Embryonic facial prominence (tissue), 1 donor: ENCODE results near the gene MYH7B.

Experiments used
- DNase-seq: peaks from one replicate; pipeline ENCODE4 v3.0.0-alpha.2; 2016; ENCODE audit errors: extremely low spot score

MYH7B gene

GRCh38 chr20:34955231-34956040 lies at the start of gene MYH7B, which contains the start of gene GSS:
TSS of gene MYH7B (plus strand) at chr20:34955868. CDS start at chr20:34978006, 22,138 bp downstream.
TSS of gene GSS (minus strand) at chr20:34955806. CDS start at chr20:34951852, 3,954 bp downstream.
- peak; percentile 90 for DNase-seq

GRCh38 chr20:34907616-34908469 lies 47.8 kb upstream of the MYH7B start:
- DNase-seq = no peak

DNA sequence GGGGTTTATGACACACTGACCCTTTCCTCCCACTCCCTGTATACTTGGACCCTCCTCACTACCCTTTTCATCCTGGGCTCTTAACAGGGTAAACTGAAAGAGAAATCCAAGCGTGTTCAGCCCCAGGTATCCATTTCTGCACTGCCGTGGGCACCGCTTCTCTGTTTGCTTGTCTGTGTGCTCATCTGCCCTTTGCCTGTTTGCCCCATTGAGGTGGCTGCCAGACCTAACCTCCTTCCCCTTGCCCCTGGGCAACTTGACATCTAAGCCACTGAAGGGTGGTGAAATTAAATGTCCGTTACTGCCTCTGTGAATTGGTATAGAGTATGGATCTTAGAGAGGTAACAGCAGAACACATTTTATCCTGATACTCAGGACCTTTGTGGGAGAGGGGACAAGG lies 40.5 kb upstream of the MYH7B start:
- DNase-seq = no peak

GRCh38 chr20:34915749-34916455 lies 39.8 kb upstream of the MYH7B start:
- DNase-seq = no peak

DNA sequence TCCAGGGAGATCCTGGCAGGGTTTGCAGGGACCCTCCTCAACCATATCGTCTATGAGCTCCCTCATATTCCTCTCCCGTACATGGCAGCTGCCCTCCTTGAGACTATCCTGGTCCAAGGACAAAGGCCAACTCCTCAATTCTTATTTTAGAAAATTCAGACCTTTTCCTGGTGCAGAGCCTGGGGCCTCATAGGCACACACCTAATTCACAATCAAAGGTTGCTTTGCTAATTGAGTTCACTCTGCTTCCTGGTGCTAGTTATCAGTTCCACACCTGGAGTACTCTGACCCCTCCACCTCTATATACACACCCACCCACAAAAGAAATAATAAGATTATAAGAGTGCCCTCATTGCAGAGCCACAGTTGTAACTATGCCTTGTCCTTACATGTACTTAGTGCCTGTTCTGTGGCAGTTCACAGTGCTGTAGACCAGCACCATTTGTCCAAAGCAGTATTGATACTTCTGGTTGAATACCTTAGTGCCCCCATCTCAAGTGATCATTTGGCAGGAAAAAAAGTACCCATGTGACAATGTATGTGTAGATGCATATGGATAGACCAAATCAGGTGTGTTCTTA lies 38.8 kb upstream of the MYH7B start:
- DNase-seq = no peak

GRCh38 chr20:34920055-34920454 lies 35.6 kb upstream of the MYH7B start:
- DNase-seq = no peak

DNA sequence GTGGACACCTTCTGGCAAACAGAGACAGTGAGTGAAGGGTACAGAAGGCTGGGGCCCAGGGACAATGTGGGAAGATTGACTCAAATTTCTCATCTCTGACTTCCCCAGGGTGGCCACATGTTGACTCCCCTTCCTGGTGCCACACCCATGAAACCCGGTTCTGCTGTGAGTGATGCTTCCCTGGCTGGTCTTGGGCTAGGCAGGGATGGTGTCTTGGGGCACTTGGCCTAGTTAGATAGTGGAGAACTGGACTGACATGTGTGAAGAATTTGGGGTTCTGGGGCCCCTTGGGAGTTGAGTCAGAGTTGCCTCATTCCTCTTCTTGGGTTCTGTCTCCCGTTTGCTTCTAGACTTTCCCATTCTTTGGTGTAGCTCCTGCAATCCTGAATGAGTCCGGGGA lies 34.2 kb upstream of the MYH7B start:
- no peak for DNase-seq

DNA sequence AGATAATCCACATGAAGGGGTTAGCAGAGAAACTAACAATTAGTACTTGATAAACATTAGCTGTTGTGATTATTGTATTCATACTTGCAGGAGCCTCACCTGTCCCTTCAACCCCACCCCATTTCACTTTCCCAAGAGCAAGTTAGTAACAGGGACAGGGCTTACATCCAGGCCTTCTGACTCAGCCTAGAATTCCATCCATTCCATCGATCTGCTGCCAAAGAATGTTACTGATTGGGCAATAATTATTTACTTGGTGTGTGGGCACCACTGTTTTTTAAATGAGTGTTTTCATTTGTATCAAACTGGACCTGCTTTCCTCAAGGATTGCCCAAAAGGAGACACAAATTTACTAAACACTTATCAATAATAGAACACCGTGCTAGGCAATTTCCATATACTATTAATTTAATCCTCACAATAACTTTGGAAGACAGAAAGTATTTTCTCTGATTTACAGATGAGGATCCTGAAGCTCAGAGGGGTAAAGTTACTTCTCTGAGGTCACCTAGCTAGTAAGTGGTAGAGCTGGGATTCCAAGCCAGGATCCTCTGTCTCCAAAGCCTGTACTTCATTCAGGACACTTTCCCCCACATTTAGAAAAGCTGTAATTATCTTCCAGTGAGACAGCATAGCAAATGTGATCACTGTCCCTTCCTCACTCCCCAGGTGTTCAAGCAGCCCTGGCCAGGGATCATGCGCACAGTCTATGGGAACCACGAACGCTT lies 32.9 kb upstream of the MYH7B start:
- no peak for DNase-seq

- no peak for DNase-seq
Observed at GRCh38 chr20:34923414-34923813, 32.3 kb upstream of the MYH7B start.

GRCh38 chr20:34925341-34925740 lies 30.3 kb upstream of the MYH7B start:
- no peak for DNase-seq

DNA sequence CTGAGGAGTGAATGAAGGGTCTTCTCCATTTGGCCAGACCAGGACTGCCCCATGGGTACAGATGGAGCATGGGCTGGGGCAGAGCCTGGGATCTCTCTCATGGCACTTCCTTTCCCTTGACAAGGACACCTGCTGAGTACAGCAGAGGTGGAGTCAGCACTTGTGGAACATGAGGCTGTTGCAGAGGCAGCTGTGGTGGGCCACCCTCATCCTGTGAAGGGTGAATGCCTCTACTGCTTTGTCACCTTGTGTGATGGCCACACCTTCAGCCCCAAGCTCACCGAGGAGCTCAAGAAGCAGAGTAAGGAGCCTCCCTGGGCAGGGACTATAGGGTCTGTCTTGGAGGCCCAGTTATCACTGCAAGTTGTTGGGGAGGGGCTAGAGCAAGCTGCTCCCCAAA lies 29.7 kb upstream of the MYH7B start:
- no peak for DNase-seq

DNA sequence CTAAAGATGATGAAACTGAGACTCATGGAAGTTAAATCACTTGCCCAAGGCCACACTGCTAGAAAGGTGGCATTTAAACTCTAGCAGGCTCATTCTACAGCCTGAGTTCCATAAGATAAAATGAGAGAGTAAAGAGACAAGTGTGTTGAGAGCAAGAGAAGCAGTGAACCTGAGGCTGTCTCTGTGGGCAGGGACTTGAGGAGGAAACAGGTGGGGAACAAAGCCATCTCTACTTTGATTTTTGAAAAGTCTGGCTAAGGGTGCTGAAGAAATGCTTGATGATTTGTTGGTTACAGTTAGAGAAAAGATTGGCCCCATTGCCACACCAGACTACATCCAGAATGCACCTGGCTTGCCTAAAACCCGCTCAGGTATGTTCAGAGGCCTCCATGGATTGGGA lies 29.1 kb upstream of the MYH7B start:
- no peak for DNase-seq

DNA sequence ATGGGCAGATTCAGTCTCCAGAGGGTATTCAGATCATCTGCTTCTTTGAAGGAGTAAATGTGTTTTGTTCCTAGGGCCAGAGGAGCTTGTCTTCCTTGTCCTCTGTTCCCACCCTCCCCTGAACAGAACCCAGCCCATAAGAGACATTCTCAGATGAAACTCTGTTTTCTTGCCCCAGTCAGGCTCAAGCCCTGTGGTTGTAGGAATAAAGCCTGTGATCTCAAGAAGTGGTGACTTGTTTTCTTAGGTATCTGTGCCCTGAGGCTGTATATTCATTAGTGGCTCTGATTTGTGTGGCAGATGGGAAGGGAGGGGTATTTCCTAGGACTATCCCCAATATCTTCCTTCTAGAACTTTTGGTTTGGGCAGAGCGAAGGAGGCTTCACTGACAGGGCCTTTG lies 27.9 kb upstream of the MYH7B start:
- no peak for DNase-seq

DNA sequence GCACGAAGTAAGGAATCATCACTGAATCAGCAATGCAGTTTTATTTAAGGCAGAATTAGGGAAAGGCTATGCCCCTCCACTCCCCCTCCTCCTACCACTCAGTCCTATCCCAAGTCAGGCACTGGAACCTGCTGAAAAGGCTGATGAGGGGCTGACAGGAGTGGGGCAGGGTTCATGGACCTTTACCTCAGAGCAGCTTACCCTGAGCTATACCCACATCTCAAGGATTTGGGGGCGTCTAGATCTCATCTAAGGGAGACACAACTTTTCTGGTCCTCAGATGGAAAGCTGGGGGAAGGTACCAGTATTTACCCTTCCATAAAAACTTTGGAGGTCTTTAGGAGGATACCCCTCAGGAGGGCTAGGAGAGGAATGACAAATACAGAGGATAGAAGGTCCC lies 27.3 kb upstream of the MYH7B start:
- DNase-seq = no peak

DNA sequence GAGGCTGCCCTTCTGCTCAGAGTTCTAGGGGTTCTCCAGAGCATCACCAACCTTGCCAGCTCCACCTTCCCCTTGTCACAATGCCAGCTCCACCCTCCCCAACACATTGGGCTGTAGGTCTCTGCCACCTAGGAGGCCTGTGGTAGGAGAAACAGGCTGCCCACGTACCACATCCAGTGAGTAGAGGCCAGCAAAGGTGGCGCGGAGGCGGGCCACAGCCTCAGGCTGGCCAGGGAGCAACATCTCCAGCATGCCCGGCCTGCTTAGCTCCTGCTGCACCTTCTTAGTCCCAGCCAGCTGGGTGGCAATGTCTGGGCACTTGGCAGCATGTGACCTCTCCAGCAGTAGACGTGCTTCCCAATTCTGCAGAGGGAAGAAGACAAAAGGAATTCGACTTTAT lies 23.9 kb upstream of the MYH7B start:
- no peak for DNase-seq

DNA sequence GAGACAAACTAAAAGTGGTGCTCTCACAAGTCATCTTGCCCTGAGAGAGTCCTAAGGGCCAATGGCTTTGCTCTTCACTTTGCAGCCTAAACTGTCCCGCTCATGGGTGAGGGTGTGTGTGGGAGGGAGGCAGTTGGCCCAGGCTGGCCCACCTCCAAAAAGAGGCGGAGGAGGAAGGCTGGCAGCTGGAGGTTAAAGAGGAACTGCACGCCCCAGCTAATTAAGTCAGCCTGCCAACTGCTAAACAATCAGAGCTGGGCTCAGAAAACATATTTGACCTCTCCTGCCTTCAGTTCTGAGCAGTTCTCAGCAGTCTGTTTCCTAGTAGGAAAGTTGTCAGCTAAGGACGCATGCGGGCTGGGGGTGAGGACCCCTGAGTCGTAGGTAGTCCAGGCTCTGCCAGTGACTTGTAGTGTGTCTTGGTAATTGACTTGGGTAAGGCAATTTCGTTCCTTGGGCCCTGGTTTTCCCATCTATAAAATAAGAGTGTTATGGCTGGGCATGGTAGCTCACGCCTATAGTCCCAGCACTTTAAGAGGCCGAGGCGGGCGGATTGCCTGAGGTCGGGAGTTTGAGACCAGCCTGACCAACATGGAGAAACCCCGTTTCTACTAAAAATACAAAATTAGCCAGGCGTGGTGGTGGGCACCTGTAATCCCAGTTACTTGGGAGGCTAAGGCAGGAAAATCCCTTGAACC lies 17.1 kb upstream of the MYH7B start:
- no peak for DNase-seq

DNA sequence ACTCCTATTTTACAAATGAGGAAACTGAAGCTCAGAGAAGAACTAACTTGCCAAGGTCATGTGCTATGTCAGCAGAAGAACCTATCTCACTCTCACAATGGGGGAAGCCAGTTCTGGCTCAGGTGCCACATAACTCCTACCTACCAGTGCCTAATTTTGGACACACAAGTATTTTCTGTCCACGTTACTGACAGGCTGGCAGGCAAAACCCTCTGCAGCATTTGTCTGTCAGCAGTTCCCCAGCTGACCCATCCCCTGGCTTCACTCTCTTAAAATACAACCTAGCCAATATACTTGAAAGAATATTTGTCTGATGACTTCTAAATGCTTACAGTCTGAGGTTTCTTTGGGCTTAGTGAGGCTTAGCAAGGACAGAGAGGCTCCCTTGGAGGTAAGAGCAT lies 15.6 kb upstream of the MYH7B start:
- no peak for DNase-seq

DNA sequence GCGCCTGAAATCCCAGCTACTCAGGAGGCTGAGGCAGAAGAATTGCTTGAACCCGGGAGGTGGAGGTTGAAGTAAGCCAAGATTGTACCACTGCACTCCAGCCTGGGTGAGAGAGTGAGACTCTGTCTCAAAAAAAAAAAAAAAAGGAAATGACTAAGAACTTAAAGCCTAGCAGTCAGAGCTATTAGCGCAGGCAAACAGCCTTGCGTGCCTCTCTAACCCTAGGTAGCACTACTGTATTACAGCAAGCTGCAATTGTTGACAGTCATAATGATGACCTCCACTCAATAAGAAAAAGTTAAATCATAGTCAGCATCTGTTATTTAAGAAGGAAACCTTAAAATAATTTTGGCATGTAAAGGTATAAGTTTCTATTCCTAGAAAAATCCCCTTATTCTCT lies 14.4 kb upstream of the MYH7B start:
- no peak for DNase-seq

DNA sequence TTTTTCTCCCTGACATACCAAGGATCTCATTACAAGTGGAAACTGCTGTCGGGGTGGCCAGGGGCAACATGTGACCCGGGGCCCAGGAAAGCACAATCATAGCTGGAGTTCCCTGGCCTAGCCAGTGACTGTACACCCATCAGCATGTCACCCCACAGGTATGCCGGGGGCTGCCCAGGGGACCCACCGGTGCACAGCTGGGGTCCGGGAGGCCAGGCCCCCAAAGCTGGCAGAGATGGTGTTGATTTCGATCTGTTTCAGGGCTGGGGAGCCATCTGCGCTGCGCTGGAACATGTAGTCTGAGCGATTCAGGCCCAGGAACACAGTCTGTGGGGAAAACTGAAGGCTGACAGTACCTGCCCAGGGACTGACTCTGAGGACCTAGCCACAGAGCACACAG lies 13.4 kb upstream of the MYH7B start:
- no peak for DNase-seq

GRCh38 chr20:34943808-34944567 lies 11.7 kb upstream of the MYH7B start:
- no peak for DNase-seq
